HG03045 (cell line): ENCODE results near the gene DOCK3.
"Not testable (repeated sequence)": the region's sequence is repeated elsewhere in the genome, so short reads cannot be mapped to it uniquely, and the experiment has no call there.

Experiments used
- ATAC-seq: cut with Tn5 transposase; IDR thresholded peaks from one replicate; pipeline ENCODE4 v1.9.1; 2021; ENCODE audit warnings: mild to moderate bottlenecking, moderate library complexity; ENCODE audit not compliant: unreplicated experiment

The DOCK3 gene

GRCh38 chr3:50876947-50877346 lies 202.2 kb downstream of the DOCK3 start:
- no peak for ATAC-seq

- not testable (repeated sequence) for ATAC-seq
Measured at GRCh38 chr3:50882733-50883132, 208.0 kb downstream of the DOCK3 start.

GRCh38 chr3:50883755-50884154 lies 209.0 kb downstream of the DOCK3 start:
- ATAC-seq = no peak

GRCh38 chr3:50885070-50885850 lies 210.5 kb downstream of the DOCK3 start:
- no peak for ATAC-seq

GRCh38 chr3:50890688-50891344 lies 216.1 kb downstream of the DOCK3 start:
- no peak for ATAC-seq

- not testable (repeated sequence) for ATAC-seq
Measured at GRCh38 chr3:50901097-50901496, 226.4 kb downstream of the DOCK3 start.

GRCh38 chr3:50912746-50913145 lies 238.0 kb downstream of the DOCK3 start:
- no peak for ATAC-seq

GRCh38 chr3:50913260-50913659 lies 238.5 kb downstream of the DOCK3 start:
- ATAC-seq = no peak

- not testable (repeated sequence) for ATAC-seq
Measured at GRCh38 chr3:50922071-50922470, 247.3 kb downstream of the DOCK3 start.

GRCh38 chr3:50923955-50924354 lies 249.2 kb downstream of the DOCK3 start:
- no peak for ATAC-seq

GRCh38 chr3:50924638-50925037 lies 249.9 kb downstream of the DOCK3 start:
- ATAC-seq = no peak

GRCh38 chr3:50926868-50927267 lies 252.1 kb downstream of the DOCK3 start:
- ATAC-seq = no peak

- ATAC-seq = no peak
Measured at GRCh38 chr3:50930371-50931208, 255.9 kb downstream of the DOCK3 start.

GRCh38 chr3:50932918-50933317 lies 258.2 kb downstream of the DOCK3 start:
- not testable (repeated sequence) for ATAC-seq

- ATAC-seq = no peak
Measured at GRCh38 chr3:50936389-50936788, 261.7 kb downstream of the DOCK3 start.

GRCh38 chr3:50947419-50947818 lies 272.7 kb downstream of the DOCK3 start:
- ATAC-seq = no peak

- no peak for ATAC-seq
Measured at GRCh38 chr3:50950591-50950990, 275.9 kb downstream of the DOCK3 start.

- no peak for ATAC-seq
Measured at GRCh38 chr3:50953825-50954414, 279.2 kb downstream of the DOCK3 start.

GRCh38 chr3:50961386-50961785 lies 286.7 kb downstream of the DOCK3 start:
- ATAC-seq = no peak

- peak; percentile 60 for ATAC-seq
Measured at GRCh38 chr3:50971487-50971924, 296.8 kb downstream of the DOCK3 start.

GRCh38 chr3:50972029-50972428 lies 297.3 kb downstream of the DOCK3 start:
- ATAC-seq = no peak
